ENCODE data around the gene FARP1.

- TF ChIP-seq CTCF (tag by site-specific recombination; IDR thresholded peaks at IDR 0.05) (no peak), ZNF174 (tag by site-specific recombination; IDR thresholded peaks at IDR 0.05) (no peak), YY2 (tag by site-specific recombination; IDR thresholded peaks at IDR 0.05) (no peak), SALL2 (tag by site-specific recombination; IDR thresholded peaks at IDR 0.05; ENCODE audit: borderline replicate concordance) (no peak), ZNF391 (tag by site-specific recombination; IDR thresholded peaks at IDR 0.05; ENCODE audit: borderline replicate concordance, low read depth) (no peak), ZNF23 (tag by site-specific recombination; IDR thresholded peaks at IDR 0.05; ENCODE audit: borderline replicate concordance) (no peak), ZNF561 (tag by site-specific recombination; IDR thresholded peaks at IDR 0.05; ENCODE audit: borderline replicate concordance) (no peak), ZEB2 (tag by site-specific recombination; IDR thresholded peaks at IDR 0.05) (no peak), REST (tag by site-specific recombination; IDR thresholded peaks at IDR 0.05) (no peak), ZNF501 (tag by site-specific recombination; IDR thresholded peaks at IDR 0.05) (no peak), GLI4 (tag by site-specific recombination; IDR thresholded peaks at IDR 0.05) (no peak), HOXC10 (CRISPR knock-in tag; IDR thresholded peaks at IDR 0.05) (no peak), ZFP3 (tag by site-specific recombination; IDR thresholded peaks at IDR 0.05; ENCODE audit: low read depth) (no peak)
These were observed 164.7 kb downstream of the FARP1 start for GRCh38 chr13:98307463-98308085.
